ENCODE results near the gene TRIM44.
"Not testable (repeated sequence)": the region's sequence is repeated elsewhere in the genome, so short reads cannot be mapped to it uniquely, and the experiment has no call there.

- not testable (repeated sequence) for TF ChIP-seq CTCF, POLR2AphosphoS5, POLR2A (IDR thresholded peaks at IDR 0.05)
These were observed 97.4 kb downstream of the TRIM44 start for GRCh38 chr11:35759951-35760350.

Data from breast epithelium (tissue), 3 donors.